ENCODE results near the gene LEO1. TPM values are rescaled to one million over a fixed set of nuclear protein-coding genes. Genes with fewer than 3 reads are reported as not detected.
"Not testable (repeated sequence)": the region's sequence is repeated elsewhere in the genome, so short reads cannot be mapped to it uniquely, and the experiment has no call there.

Gene LEO1
- polyA plus RNA-seq, 4 donors, result 29.8 to 36.6 (median 35.3) TPM

GRCh38 chr15:52004806-52005205, 33.2 kb upstream of the LEO1 start:
- DNase-seq (ENCODE audit: low read depth in 4 of 4, low spot score in 3 of 4), result no peak

- DNase-seq (ENCODE audit: low read depth in 4 of 4, low spot score in 3 of 4), result no peak
Observed at GRCh38 chr15:52003710-52004109, 32.1 kb upstream of the LEO1 start.

GRCh38 chr15:52003089-52003488, 31.5 kb upstream of the LEO1 start:
- not testable (repeated sequence) for DNase-seq (ENCODE audit: low read depth in 4 of 4, low spot score in 3 of 4)

- no peak for DNase-seq (ENCODE audit: low read depth in 4 of 4, low spot score in 3 of 4)
Observed at GRCh38 chr15:52002351-52002750, 30.8 kb upstream of the LEO1 start.

- no peak for DNase-seq (ENCODE audit: low read depth in 4 of 4, low spot score in 3 of 4)
Observed at GRCh38 chr15:51992953-51993352, 21.4 kb upstream of the LEO1 start.

GRCh38 chr15:51991141-51991540, 19.6 kb upstream of the LEO1 start:
- no peak for DNase-seq (ENCODE audit: low read depth in 4 of 4, low spot score in 3 of 4)

- DNase-seq (ENCODE audit: low read depth in 4 of 4, low spot score in 3 of 4), result no peak
Observed at GRCh38 chr15:51982770-51983103, 11.2 kb upstream of the LEO1 start.

GRCh38 chr15:51982013-51982769, 10.6 kb upstream of the LEO1 start:
- DNase-seq (ENCODE audit: low read depth in 4 of 4, low spot score in 3 of 4), result peak in 3 of 4 donors; percentile 12 to 27 (median 25)

GRCh38 chr15:51973775-51974174, 2.2 kb upstream of the LEO1 start:
- DNase-seq (ENCODE audit: low read depth in 4 of 4, low spot score in 3 of 4), result no peak

GRCh38 chr15:51973220-51973619, 1.6 kb upstream of the LEO1 start:
- DNase-seq (ENCODE audit: low read depth in 4 of 4, low spot score in 3 of 4), result no peak

- peak in 1 of 4 donors; percentile 10 for DNase-seq (ENCODE audit: low read depth in 4 of 4, low spot score in 3 of 4)
Observed at GRCh38 chr15:51971032-51971374, 575 bp downstream of the LEO1 start.

- no peak for DNase-seq (ENCODE audit: low read depth in 4 of 4, low spot score in 3 of 4)
Observed at GRCh38 chr15:51970132-51970817, 1.3 kb downstream of the LEO1 start.

GRCh38 chr15:51969728-51970127, 1.9 kb downstream of the LEO1 start:
- no peak for DNase-seq (ENCODE audit: low read depth in 4 of 4, low spot score in 3 of 4)

- no peak for DNase-seq (ENCODE audit: low read depth in 4 of 4, low spot score in 3 of 4)
Observed at GRCh38 chr15:51967583-51967982, 4.0 kb downstream of the LEO1 start.

GRCh38 chr15:51966192-51966591, 5.4 kb downstream of the LEO1 start:
- DNase-seq (ENCODE audit: low read depth in 4 of 4, low spot score in 3 of 4), result no peak

- no peak for DNase-seq (ENCODE audit: low read depth in 4 of 4, low spot score in 3 of 4)
Observed at GRCh38 chr15:51965691-51966090, 5.9 kb downstream of the LEO1 start.

GRCh38 chr15:51955504-51955903, 16.1 kb downstream of the LEO1 start:
- no peak for DNase-seq (ENCODE audit: low read depth in 4 of 4, low spot score in 3 of 4)

- no peak for DNase-seq (ENCODE audit: low read depth in 4 of 4, low spot score in 3 of 4)
Observed at GRCh38 chr15:51952805-51953204, 18.8 kb downstream of the LEO1 start.

- DNase-seq (ENCODE audit: low read depth in 4 of 4, low spot score in 3 of 4), result no peak
Observed at GRCh38 chr15:51947124-51947523, 24.5 kb downstream of the LEO1 start.

GRCh38 chr15:51939216-51939615, 32.4 kb downstream of the LEO1 start:
- no peak for DNase-seq (ENCODE audit: low read depth in 4 of 4, low spot score in 3 of 4)

GRCh38 chr15:51938286-51938685, 33.3 kb downstream of the LEO1 start:
- DNase-seq (ENCODE audit: low read depth in 4 of 4, low spot score in 3 of 4), result no peak

- no peak for DNase-seq (ENCODE audit: low read depth in 4 of 4, low spot score in 3 of 4)
Observed at GRCh38 chr15:51936105-51936478, 35.5 kb downstream of the LEO1 start.
